GM12892 (cell line): ENCODE data around the gene NFATC1.
A peak's percentile ranks its signal among the peaks of the same experiment; 100 is the strongest.

Experiments used
- DNase-seq: peaks from one replicate; pipeline ENCODE4 v3.0.0; 2011; ENCODE audit not compliant: insufficient read length
- FAIRE-seq: peaks from 2 replicates; lab custom pipeline; 2011; peaks lifted over from hg19 to GRCh38; lab: Jason Lieb, UNC
- POLR2A ChIP-seq: IDR thresholded peaks from 2 replicates; pipeline ENCODE4 v1.6.1; 2011; ENCODE audit warnings: low read depth, low read length, control low read depth
- POLR2AphosphoS5 ChIP-seq: IDR thresholded peaks from 2 replicates; pipeline ENCODE4 v1.6.1; 2011; ENCODE audit warnings: low read depth, low read length, control low read depth
- TAF1 ChIP-seq: IDR thresholded peaks from 2 replicates; pipeline ENCODE4 v1.6.1; 2011; ENCODE audit warnings: low read depth, mild to moderate bottlenecking, control low read depth, low read length, borderline replicate concordance

Gene NFATC1

GRCh38 chr18:79455261-79455660 lies 59.5 kb downstream of the NFATC1 start:
- DNase-seq (no peak), FAIRE-seq (no peak)
- TF ChIP-seq POLR2AphosphoS5, result no peak
- TF ChIP-seq TAF1, result no peak
- TF ChIP-seq POLR2A, result no peak

- FAIRE-seq, result no peak
- no peak for DNase-seq
- TF ChIP-seq POLR2AphosphoS5 (no peak), POLR2A (no peak), TAF1 (no peak)
Observed at GRCh38 chr18:79456105-79456980, 60.6 kb downstream of the NFATC1 start.

GRCh38 chr18:79457239-79457638 lies 61.5 kb downstream of the NFATC1 start:
- DNase-seq (no peak), FAIRE-seq (no peak)
- no peak for TF ChIP-seq TAF1
- no peak for TF ChIP-seq POLR2AphosphoS5
- no peak for TF ChIP-seq POLR2A

- FAIRE-seq, result no peak
- DNase-seq, result no peak
- TF ChIP-seq TAF1 (no peak), POLR2AphosphoS5 (no peak), POLR2A (no peak)
Observed at GRCh38 chr18:79457652-79458051, 61.9 kb downstream of the NFATC1 start.

- DNase-seq, result no peak
- FAIRE-seq, result no peak
- TF ChIP-seq POLR2AphosphoS5 (no peak), POLR2A (no peak), TAF1 (no peak)
Observed at GRCh38 chr18:79458131-79458838, 62.6 kb downstream of the NFATC1 start.

- no peak for DNase-seq
- FAIRE-seq, result no peak
- TF ChIP-seq POLR2A (no peak), POLR2AphosphoS5 (no peak), TAF1 (no peak)
Observed at GRCh38 chr18:79458917-79459803, 63.4 kb downstream of the NFATC1 start.

- FAIRE-seq, result no peak
- DNase-seq, result no peak
- TF ChIP-seq POLR2A (no peak), TAF1 (no peak), POLR2AphosphoS5 (no peak)
Observed at GRCh38 chr18:79459946-79460480, 64.3 kb downstream of the NFATC1 start.

- FAIRE-seq, result peak; percentile 94
- peak; percentile 73 for DNase-seq
- peak; percentile 40; the same call in 1 of the 2 replicates for TF ChIP-seq TAF1
- TF ChIP-seq POLR2A, result peak; percentile 61; the same call in 1 of the 2 replicates
- peak; percentile 74 for TF ChIP-seq POLR2AphosphoS5
Observed at GRCh38 chr18:79460481-79461300, 65.0 kb downstream of the NFATC1 start.

- no peak for DNase-seq
- no peak for FAIRE-seq
- no peak for TF ChIP-seq TAF1
- TF ChIP-seq POLR2AphosphoS5, result no peak
- TF ChIP-seq POLR2A, result no peak
Observed at GRCh38 chr18:79461627-79462026, 65.9 kb downstream of the NFATC1 start.

GRCh38 chr18:79463424-79463960 lies 67.8 kb downstream of the NFATC1 start:
- no peak for TF ChIP-seq TAF1
- FAIRE-seq (no peak), DNase-seq (no peak)
